K562 (cell line): ENCODE results near the gene LMOD1. TPM values are rescaled to one million over a fixed set of nuclear protein-coding genes. Genes with fewer than 3 reads are reported as not detected.

Source experiments
- ARID2 ChIP-seq: fragments of 450-650 bp; IDR thresholded peaks from 2 replicates; pipeline ENCODE4 v1.6.1; 2017; ENCODE audit warnings: antibody characterized with exemption, mild to moderate bottlenecking
- ATF7 ChIP-seq: fragments of 450-650 bp; IDR thresholded peaks from 2 replicates; pipeline ENCODE4 v1.7.1; 2014; ENCODE audit warnings: mild to moderate bottlenecking, moderate library complexity
- BCOR ChIP-seq: fragments of 450-650 bp; IDR thresholded peaks from 2 replicates; pipeline ENCODE4 v1.6.1; 2016
- FOXK2 ChIP-seq, 2 experiments: fragments of 450-650 bp; IDR thresholded peaks in 1 of 2; conservative IDR thresholded peaks in 1 of 2; 2 replicates each; pipeline ENCODE4 v1.6.1; 2016; ENCODE audit warnings: low read depth in 2 of 2, mild to moderate bottlenecking in 1 of 2
- GATAD2A ChIP-seq: fragments of 450-650 bp; IDR thresholded peaks from 2 replicates; pipeline ENCODE4 v1.6.1; 2017
- GTF2B ChIP-seq: IDR thresholded peaks from 2 replicates; pipeline ENCODE4 v1.6.1; 2011; ENCODE audit not compliant: insufficient read length; ENCODE audit errors: extremely low read depth
- HDAC1 ChIP-seq, 2 experiments: fragments of 450-650 bp; IDR thresholded peaks; 2 replicates each; pipeline ENCODE4 v1.6.1; 2016 to 2017; ENCODE audit warnings: inconsistent platforms in 1 of 2, mild to moderate bottlenecking in 1 of 2, moderate library complexity in 1 of 2
- HLTF ChIP-seq: fragments of 450-650 bp; IDR thresholded peaks from 2 replicates; pipeline ENCODE4 v1.6.1; 2016
- MTA2 ChIP-seq: fragments of 450-650 bp; IDR thresholded peaks from 2 replicates; pipeline ENCODE4 v1.6.1; 2016; ENCODE audit warnings: low read depth
- MYBL2 ChIP-seq, 2 experiments: fragments of 450-650 bp in 1 of 2; sonication (generic) in 1 of 2; formaldehyde crosslinking in 1 of 2; IDR thresholded peaks; 2 replicates each; pipeline versions ENCODE4 v1.6.1 to v1.8.1; 2017 to 2022; ENCODE audit warnings: borderline replicate concordance in 1 of 2, inconsistent platforms in 1 of 2, low read depth in 1 of 2, mild to moderate bottlenecking in 1 of 2, missing genetic modification reagents in 1 of 2, moderate library complexity in 1 of 2
- RB1 ChIP-seq: fragments of 450-650 bp; IDR thresholded peaks from 2 replicates; pipeline ENCODE4 v1.6.1; 2017; ENCODE audit warnings: low read depth, mild to moderate bottlenecking
- SMARCC2 ChIP-seq: fragments of 450-650 bp; IDR thresholded peaks from 2 replicates; pipeline ENCODE4 v1.6.1; 2017; ENCODE audit warnings: antibody characterized with exemption, moderate library complexity, mild to moderate bottlenecking, low read depth
- SMARCE1 ChIP-seq: fragments of 450-650 bp; IDR thresholded peaks from 2 replicates; pipeline ENCODE4 v1.7.1; 2016; ENCODE audit warnings: mild to moderate bottlenecking
- TOE1 ChIP-seq, 2 experiments: fragments of 450-650 bp in 1 of 2; sonication (generic) in 1 of 2; formaldehyde crosslinking in 1 of 2; IDR thresholded peaks; 2 replicates each; pipeline versions ENCODE4 v1.7.1 to v1.8.0; 2016 to 2022; ENCODE audit warnings: borderline replicate concordance in 2 of 2, mild to moderate bottlenecking in 2 of 2, antibody characterized with exemption in 1 of 2, inconsistent platforms in 1 of 2, low read depth in 1 of 2, missing genetic modification reagents in 1 of 2, moderate library complexity in 1 of 2
- ZBTB5 ChIP-seq: fragments of 450-650 bp; IDR thresholded peaks from 2 replicates; pipeline ENCODE4 v1.6.1; 2017; ENCODE audit warnings: antibody characterized with exemption
- ZNF592 ChIP-seq: fragments of 450-650 bp; IDR thresholded peaks from 2 replicates; pipeline ENCODE4 v1.6.1; 2017; ENCODE audit warnings: antibody characterized with exemption, mild to moderate bottlenecking
- ZNF699 ChIP-seq: fragments of 250-450 bp; sonication (Bioruptor Pico); IDR thresholded peaks from 2 replicates; pipeline ENCODE4 v1.8.0; 2021; ENCODE audit warnings: mild to moderate bottlenecking, moderate library complexity; ENCODE audit not compliant: insufficient replicate concordance
- polyA plus RNA-seq, 8 experiments: library from polyadenylated mRNA; depleted of rRNA in 4 of 8; stranded (reverse) in 5 of 8; unstranded in 3 of 8; fragments of >200 nt; fragmentation: Nextera tagmentation in 2 of 8; fragmentation: Illumina TruSeq in 1 of 8; extraction: Ambion mirVana in 2 of 8; extraction: Trizol in 1 of 8; gene quantifications; 2 replicates each; pipeline versions ENCODE4 v1.2.1 to v1.2.3, GENCODE V29; 2011 to 2014; ENCODE audit warnings: inconsistent platforms in 1 of 8, missing spikeins in 1 of 8
- total RNA-seq, 7 experiments: library from RNA; depleted of rRNA in 6 of 7; stranded (reverse); fragments of >200 nt in 6 of 7; fragmentation: Illumina TruSeq in 2 of 7; extraction: Trizol in 2 of 7; gene quantifications; 2 replicates each; pipeline versions ENCODE4 v1.2.1 to v1.2.3, GENCODE V29; 2011 to 2021; ENCODE audit warnings: low replicate concordance in 1 of 7
- TF ChIP-seq, protein P1 (sequence below): fragments of 150-350 bp; conservative IDR thresholded peaks from 2 replicates; pipeline ENCODE4 v1.6.1; 2014; ENCODE audit warnings: low read length

The LMOD1 gene
- total and polyA plus RNA-seq, 9 of the 15 experiments (the other 6 are each of a cell fraction or from before 2014, with no cell fraction given), result 0.03 to 0.54 (median 0.38) TPM; not detected in 1

DNA sequence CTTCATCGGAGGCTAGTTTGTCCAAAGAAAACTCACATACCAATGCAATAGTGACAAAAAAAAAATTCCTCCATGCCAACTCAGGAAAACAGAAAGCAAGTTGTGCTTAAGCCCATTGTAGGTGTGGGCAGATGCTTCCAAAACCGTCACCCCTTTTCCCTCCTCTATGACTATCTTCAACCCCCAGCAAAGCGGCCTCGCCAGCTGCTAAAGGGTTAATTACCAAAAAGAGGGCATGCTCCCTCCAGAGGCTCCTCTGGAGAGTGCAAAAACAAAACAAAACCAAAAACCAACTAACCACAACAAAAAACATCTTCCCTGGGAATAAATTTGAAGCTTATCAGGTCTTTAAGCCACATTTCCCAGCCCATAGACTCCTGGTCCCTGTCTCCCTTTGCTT, 1.2 kb downstream of the LMOD1 start (continued):
- TF ChIP-seq ZBTB5 (no peak), TOE1 (IDR thresholded peaks at IDR 0.05; ENCODE audit: borderline replicate concordance) (peak; percentile 41; the same call in 1 of the 2 replicates), TOE1 (CRISPR knock-in tag; IDR thresholded peaks at IDR 0.05; ENCODE audit: borderline replicate concordance, low read depth) (no peak), RB1 (no peak), SMARCC2 (no peak), GTF2B (no peak), MTA2 (peak; percentile 21; the same call in 1 of the 2 replicates), FOXK2 (conservative IDR thresholded peaks at IDR 0.05 in 1 of 2, IDR thresholded peaks at IDR 0.05 in 1 of 2; ENCODE audit: low read depth in 2 of 2) (peak; percentile 32 to 59; a peak in 2 of 4 replicates), BCOR (0 out of 2 replicates have a peak, but pooled peaks have one; percentile 20), HDAC1 (IDR thresholded peaks at IDR 0.05) (peak in 1 of 2 experiments; percentile 54; a peak in 2 of 4 replicates), ZNF592 (no peak), GATAD2A (peak; percentile 65; the same call in 1 of the 2 replicates), SMARCE1 (0 out of 2 replicates have a peak, but pooled peaks have one; percentile 23), ARID2 (peak; percentile 31; the same call in 1 of the 2 replicates), ZNF699 (CRISPR knock-in tag) (no peak), MYBL2 (IDR thresholded peaks at IDR 0.05; ENCODE audit: low read depth) (no peak), MYBL2 (CRISPR knock-in tag; IDR thresholded peaks at IDR 0.05; ENCODE audit: borderline replicate concordance) (no peak), HLTF (0 out of 2 replicates have a peak, but pooled peaks have one; percentile 41), ATF7 (peak; percentile 27; the same call in 1 of the 2 replicates)
- TF ChIP-seq, protein P1, sequence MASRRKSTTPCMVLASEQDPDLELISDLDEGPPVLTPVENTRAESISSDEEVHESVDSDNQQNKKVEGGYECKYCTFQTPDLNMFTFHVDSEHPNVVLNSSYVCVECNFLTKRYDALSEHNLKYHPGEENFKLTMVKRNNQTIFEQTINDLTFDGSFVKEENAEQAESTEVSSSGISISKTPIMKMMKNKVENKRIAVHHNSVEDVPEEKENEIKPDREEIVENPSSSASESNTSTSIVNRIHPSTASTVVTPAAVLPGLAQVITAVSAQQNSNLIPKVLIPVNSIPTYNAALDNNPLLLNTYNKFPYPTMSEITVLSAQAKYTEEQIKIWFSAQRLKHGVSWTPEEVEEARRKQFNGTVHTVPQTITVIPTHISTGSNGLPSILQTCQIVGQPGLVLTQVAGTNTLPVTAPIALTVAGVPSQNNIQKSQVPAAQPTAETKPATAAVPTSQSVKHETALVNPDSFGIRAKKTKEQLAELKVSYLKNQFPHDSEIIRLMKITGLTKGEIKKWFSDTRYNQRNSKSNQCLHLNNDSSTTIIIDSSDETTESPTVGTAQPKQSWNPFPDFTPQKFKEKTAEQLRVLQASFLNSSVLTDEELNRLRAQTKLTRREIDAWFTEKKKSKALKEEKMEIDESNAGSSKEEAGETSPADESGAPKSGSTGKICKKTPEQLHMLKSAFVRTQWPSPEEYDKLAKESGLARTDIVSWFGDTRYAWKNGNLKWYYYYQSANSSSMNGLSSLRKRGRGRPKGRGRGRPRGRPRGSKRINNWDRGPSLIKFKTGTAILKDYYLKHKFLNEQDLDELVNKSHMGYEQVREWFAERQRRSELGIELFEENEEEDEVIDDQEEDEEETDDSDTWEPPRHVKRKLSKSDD, result 0 out of 2 replicates have a peak, but pooled peaks have one; percentile 30
